Measurements from ENCODE around the gene NCAPD2.
"Not testable (repeated sequence)": the region's sequence is repeated elsewhere in the genome, so short reads cannot be mapped to it uniquely, and the experiment has no call there.

- TF ChIP-seq, protein P1, sequence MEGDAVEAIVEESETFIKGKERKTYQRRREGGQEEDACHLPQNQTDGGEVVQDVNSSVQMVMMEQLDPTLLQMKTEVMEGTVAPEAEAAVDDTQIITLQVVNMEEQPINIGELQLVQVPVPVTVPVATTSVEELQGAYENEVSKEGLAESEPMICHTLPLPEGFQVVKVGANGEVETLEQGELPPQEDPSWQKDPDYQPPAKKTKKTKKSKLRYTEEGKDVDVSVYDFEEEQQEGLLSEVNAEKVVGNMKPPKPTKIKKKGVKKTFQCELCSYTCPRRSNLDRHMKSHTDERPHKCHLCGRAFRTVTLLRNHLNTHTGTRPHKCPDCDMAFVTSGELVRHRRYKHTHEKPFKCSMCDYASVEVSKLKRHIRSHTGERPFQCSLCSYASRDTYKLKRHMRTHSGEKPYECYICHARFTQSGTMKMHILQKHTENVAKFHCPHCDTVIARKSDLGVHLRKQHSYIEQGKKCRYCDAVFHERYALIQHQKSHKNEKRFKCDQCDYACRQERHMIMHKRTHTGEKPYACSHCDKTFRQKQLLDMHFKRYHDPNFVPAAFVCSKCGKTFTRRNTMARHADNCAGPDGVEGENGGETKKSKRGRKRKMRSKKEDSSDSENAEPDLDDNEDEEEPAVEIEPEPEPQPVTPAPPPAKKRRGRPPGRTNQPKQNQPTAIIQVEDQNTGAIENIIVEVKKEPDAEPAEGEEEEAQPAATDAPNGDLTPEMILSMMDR (IDR thresholded peaks at IDR 0.05) = peak; percentile 83
- TF ChIP-seq EZH2 (IDR thresholded peaks at IDR 0.05; ENCODE audit: borderline replicate concordance, insufficient read depth, low read depth, low read length, poor library complexity, severe bottlenecking) = not testable (repeated sequence)
Observed at GRCh38 chr12:6537580-6538419, 43.9 kb downstream of the NCAPD2 start.

All from B cell (primary cell).